HG02623 (cell line): ENCODE results near the gene VAV3.
"Not testable (repeated sequence)": the region's sequence is repeated elsewhere in the genome, so short reads cannot be mapped to it uniquely, and the experiment has no call there.

Source experiments
- ATAC-seq: cut with Tn5 transposase; IDR thresholded peaks from one replicate; pipeline ENCODE4 v1.9.1; 2021; ENCODE audit warnings: moderate library complexity; ENCODE audit not compliant: unreplicated experiment

VAV3 gene

DNA sequence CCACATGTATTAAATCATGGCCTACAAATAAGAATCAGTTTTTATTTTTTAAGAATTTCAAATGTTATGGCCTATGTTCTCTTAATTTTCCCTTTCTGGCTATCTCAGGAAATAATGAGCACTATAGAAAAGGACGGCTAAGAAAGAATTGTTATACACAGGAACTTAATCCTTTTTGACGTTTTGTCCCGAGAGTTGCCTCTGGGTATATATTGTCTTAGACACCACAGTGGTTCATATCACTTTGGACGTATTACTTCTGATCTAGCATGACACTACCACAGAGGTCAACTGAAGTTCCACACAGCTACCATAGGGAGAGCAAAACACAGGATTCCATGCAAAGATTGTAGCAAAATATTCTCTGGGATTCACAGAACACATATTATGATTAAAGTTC lies 307.6 kb downstream of the VAV3 start:
- ATAC-seq: no peak

DNA sequence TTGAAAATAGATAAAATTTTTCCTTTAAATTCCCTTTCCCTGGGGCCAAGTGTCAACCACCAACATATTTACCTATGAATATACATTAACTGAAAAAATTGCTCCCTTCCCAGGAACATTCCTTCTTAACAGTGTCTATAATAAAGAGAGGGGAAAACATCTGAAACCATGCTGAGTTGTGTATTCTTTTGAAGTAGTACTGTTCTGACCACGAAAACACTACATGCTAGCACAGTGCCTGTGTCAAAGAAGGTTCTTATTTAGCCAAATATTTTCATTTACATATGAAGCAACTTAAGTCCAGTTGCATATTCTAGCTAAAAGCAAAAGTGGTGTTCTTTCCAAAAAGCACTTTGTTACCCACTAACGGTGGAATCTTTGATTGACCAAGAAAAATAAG lies 311.2 kb downstream of the VAV3 start:
- no peak for ATAC-seq

DNA sequence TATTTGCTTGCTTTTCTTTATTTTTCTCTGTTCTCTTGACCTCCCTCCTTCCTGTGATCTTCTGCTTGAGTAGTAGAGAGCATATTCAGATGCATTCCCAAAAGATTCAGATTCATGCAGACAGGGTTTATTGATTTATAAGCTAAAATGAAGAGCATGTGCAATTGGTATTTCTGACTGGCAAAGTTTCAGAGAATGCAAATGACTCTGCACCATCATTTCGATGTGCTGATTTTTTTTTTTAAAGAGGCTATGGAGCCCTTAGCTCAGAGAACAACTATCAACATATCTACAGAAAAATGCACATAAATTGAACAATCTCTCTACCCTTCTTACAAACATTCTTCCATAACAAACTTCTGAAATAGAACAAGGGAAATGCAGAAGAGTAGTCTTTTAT lies 312.0 kb downstream of the VAV3 start:
- no peak for ATAC-seq

DNA sequence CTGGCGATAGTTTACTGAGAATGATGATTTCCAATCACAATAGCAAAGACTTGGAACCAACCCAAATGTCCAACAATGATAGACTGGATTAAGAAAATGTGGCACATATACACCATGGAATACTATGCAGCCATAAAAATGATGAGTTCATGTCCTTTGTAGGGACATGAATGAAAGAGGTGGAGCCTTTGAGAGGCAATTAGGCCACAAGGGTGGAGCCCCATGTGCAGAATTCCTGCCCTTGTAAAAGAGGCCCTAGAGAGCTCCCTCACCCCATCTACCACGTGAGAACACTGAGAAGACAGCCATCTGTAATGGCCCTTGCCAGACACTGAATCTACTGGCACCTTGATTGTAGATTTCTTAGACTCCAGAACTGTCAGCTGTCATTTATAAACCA lies 314.2 kb downstream of the VAV3 start:
- ATAC-seq: not testable (repeated sequence)

DNA sequence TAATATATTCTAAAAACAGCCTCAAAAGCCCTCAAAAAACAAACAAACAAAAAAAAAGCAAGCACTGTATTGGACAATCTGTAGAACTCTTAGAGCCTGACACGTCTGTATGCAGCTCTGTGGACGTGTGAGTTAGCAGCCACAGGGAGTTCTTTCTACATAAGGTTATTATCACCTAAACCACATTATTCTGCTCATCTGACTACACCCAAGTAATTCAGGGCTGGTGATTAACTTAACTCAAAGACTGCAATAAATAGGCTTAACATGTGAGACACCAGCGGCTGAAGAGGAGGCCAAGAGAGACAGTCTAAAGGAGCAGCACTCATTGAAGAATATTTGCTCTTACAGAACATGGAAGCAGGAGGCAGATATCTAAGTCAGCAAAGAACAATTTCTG lies 316.0 kb downstream of the VAV3 start:
- no peak for ATAC-seq

DNA sequence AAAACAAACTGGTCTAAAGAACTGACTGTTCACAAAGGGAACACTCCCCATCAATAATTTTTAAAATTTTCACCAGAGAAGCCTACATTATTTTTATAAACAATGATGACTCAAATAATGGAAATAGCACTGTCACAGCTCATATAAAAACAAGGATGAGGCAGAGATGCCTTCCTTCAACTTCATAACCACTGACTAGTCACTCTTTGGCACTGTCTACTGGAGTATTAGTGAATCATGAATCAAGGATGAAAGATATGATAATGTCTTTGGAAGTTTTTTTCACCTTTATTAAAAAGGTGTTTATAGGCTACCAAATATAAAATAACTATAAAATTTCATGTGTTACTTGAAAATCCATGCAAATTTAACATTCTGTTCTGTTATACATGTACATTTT lies 316.9 kb downstream of the VAV3 start:
- no peak for ATAC-seq

DNA sequence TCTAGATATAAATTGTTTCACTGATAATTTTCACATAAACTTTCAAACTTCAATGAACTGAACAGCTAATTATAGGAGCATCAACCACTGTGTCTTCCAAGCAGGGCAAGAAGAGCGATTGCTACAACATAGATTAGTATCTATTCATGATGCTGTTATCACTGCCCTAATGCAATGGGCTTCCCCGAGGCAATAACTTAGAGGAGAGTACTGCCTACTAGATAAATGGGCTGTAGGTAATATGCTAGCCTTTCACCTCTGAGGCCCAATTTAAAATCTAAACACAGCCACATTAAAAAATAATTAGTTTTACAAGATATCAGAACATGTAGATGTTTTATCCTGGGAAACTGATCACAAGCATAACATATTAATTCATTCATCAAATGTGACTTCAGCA lies 318.0 kb downstream of the VAV3 start:
- no peak for ATAC-seq

DNA sequence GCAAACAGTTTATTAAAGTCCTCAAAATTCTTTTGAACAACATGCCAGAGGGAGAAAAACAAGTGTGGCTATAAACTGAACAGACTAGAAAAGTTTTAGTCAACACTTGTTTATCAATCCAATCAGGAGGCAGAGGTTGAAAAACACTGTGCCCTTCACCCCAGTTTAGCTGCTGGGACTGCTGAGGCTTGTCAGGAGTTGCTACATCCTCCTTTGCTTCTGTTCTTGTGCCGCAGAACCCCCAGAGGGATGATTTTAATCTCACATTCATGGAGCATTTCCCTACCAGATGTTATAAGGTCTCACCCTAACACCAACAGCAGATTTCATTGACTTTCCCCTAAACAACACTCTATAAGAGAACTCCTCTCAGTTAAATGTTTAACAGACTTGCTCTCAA lies 321.2 kb downstream of the VAV3 start:
- ATAC-seq: no peak

DNA sequence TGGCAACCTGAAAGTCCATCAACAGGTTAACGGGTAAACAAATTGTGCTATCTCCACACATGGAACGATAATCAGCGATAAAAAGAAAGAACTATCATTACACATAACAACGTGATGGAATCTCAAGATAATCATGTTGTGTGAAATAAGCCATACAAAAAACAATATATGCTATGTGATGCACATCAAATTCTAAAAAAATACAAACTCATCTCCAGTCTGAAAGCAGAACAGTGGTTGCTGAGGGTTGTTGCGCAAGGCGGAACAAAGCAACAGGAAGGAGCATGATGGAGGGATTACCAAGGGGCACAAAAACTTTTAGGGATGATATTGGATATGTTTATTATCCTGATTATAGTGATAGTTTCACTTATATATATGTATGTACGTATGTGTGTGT lies 324.8 kb downstream of the VAV3 start:
- no peak for ATAC-seq

DNA sequence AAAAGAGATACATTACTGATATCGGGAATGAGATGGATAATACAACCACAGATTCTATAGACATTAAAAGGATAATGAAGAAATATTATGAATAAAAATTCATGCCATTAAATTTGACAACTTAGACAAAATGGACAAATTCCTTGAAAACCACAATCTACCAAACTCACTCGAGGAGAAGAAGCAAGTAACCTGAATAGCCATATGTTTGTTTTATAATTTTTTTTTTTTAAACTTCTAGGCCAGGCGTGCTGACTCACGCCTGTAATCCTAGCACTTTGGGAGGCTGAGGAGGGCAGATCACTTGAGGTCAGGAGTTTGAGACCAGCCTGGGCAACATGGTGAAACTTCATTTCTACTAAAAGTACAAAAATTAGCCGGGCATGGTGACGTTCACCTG lies 327.9 kb downstream of the VAV3 start:
- ATAC-seq: no peak

DNA sequence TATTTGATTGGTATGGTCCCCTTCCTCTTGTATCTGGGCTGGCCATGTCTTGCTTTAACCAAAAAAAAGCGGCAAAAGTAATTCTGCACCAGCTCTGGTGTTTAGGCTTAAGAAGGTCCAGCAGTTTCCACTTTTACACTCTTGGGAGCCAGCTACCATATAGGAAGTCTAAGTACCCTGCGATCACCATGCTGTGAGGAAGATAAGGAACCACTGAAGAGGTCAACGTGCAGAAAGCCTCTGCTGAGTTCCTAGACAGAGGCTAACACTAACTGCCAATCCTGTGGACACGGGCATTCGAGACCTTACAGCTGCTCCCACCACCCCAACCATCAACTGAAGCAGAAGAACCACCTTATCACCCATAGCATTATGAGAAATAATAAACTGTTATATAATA lies 331.4 kb downstream of the VAV3 start:
- no peak for ATAC-seq

DNA sequence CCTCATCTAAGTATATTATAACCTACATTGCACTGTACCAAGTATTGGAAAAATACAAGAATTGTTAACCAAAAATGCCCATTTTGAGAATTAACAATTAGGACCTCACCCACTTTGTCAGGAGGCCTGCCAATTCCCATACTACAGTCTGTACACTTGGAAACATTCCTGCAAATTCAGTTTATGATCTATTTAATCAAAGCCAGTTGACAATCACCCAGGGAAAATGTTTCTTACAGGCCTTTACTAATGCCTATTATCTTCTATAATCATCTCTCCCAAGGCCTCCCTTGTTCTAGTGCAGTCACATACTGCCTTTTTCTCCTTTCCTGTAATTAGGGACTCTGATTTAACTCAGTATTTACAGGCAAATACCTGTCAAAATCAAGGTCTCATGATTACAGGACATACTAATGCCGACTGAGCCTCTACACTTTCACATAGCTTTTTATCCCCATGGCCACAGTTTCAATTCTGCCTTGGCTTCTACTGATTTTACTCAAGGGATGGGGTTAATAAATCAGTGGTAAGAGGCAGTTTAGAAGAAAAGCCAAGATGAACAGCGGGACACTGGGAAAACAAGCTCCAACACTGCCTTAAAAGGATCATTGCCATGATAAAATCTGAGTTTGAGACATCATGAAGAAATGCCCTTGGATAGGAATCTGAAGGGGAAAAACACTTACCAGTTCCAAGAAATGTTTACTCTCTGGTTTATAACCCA lies 338.7 kb downstream of the VAV3 start:
- ATAC-seq: no peak

DNA sequence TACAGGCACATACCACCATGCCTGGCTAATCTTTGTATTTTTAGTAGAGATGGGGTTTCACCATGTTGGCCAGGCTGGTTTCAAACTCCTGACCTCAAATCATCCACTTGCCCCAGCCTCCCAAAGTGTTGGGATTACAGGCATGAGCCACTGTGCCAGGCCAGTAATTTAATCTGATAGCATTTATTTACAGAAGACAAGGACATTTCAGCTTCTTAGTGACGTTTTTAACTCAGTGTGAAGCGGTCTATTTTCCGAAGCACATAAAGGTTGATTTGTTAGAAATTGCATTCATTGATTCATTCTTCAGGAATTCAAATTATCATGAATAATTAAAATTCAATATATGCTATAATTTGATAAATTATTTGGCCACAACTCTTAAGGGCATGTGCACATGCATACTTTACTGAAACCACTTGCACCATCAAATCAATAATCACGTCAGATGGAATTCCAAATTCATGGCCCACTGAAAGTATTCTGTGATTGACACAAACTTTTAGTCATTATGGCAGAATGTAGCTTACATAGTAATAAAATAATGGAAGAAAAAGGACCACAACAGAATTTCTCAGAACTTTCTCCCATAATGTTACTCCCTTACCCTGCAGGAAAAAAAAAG lies 339.5 kb downstream of the VAV3 start:
- ATAC-seq: no peak

DNA sequence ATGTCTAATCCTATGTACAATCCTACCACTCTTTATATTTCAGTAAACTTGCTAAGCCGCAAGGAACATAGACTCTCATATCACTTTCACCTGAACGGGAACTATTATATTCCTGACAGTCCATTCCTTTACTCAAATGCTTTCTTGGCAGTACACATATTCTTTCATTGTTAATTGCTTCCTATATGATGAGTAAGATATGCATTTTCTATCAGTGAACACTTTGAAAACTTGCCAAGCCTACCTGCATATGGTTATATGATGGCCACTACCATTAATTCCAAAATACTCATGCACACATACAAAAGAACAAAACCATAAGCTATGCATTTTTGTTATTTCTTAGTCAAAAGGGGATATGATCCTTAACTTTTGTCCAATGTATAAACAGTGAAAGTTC lies 341.5 kb downstream of the VAV3 start:
- no peak for ATAC-seq

DNA sequence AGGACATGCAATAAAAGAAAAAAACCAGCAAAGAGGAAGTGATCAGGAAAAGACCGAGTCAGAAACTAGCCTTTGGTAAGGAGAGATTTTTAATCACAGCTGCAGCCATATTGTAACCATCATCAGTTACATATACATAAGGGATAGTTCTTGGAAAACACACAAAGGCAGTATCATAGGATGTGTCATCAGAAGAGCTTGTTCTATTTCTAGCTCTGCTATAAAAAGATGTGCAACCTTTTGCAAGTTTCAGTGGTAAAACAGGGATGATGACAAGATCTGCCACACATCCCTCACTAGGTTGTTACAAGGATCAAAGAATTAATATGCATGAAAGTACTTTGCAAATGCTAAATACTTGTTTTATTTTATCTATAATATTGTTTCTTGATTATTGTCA lies 342.0 kb downstream of the VAV3 start:
- ATAC-seq: no peak

DNA sequence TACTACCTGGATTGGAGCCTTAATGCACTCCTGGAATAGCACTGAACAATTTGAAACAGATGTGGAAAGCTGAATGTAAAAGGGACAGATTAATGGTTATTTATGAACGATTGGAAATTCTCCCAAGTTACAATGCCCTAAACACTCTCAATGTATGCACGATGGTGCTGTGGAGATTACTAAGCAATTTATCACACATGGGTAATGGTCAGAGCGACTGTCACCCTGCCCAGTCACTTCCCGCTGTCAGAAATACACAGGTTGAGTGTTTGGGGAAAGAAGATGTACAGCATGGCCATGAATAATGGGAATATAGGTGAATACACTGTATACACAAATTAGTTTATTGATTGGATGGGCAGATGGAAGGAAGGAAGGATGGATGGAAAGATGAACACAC lies 342.4 kb downstream of the VAV3 start:
- no peak for ATAC-seq

DNA sequence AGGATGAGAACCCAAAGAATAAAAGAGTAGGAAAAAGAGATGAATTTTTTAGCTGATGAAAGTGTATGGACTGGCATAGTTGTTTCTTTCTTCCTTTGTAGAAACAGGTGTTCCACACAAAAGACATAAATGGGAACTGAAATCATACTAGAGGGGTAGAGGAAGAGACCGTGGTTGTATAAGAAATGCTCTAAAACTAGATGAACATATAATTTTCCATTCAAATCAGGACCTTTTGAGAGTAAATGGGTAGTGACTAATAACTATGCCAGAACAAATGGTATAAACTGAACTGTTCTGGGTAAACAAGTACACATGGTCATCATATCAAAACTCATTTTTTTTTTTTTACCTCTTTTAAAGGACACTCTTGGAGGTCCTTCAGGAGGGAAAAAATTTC lies 344.2 kb downstream of the VAV3 start:
- ATAC-seq: no peak

DNA sequence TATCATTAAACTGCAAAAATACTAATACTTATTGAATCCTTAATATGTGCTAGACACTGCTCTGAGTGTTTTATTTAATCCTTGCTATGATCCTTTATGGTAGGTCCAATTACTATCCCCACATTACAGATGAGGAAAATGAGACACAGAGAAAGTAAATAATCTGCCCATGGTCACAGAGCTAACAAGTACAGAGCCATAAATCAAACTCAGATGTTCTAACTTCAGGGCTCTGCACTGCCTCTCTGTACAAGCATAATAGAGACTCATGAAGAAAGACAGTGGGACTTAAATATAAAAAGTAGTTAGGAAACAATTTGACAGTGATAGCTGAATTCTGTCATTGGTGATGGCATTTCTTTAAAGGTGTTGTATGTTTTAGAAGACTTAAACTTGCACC lies 346.4 kb downstream of the VAV3 start:
- no peak for ATAC-seq

DNA sequence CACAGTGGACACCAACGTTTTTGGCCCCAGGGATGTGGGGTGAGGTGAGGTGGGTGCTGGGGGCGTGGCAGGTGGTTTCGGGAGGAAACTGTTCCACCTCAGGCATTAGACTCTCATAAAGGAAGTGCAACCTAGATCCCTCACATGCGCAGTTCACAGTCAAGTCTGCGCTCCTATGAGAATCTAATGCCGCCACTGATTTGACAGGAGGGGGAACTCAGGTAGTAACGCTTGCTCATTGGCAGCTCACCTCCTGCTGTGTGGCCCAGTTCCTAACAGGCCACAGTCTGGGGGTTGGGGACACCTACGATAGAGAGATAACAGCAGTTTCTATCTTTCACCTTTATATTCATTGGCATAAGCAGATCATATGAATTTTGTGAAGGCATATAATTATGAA lies 347.1 kb downstream of the VAV3 start:
- ATAC-seq: no peak

DNA sequence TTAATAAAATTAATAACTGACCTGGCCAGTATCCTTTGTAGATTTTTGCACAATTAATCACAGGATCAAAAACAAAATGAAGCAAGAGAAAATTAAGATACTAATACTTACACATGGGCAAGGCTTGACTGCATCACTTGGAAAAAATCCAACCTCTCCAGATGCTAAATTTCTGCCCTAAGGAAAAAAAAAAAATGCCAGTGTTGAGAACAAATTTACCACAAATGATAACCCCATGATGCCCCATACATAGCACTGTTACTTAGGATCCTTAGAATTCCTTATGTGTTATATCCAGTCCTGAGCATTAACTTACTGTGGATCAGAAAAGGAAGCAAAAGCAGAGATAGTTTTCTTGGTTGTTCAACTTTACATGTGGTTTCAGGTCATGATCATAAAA lies 347.5 kb downstream of the VAV3 start:
- no peak for ATAC-seq

DNA sequence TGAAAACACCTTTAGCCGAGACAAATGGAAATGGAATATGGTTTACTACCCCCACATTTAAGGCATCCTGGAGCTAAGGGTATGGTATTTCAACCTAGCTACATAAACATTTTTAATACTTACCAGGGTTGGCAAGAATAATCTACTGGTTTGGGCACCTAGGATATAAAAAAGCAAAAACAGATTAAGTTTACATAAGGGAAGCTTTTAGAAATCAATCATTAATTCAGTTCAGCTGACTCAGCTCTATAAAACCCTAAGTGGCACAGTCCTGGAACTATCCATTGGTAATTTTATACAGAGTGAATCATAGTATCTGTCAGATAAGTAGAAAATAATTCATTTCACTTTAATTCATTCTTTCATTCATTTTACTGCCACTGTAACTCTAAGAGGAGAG lies 355.2 kb downstream of the VAV3 start:
- ATAC-seq: no peak

DNA sequence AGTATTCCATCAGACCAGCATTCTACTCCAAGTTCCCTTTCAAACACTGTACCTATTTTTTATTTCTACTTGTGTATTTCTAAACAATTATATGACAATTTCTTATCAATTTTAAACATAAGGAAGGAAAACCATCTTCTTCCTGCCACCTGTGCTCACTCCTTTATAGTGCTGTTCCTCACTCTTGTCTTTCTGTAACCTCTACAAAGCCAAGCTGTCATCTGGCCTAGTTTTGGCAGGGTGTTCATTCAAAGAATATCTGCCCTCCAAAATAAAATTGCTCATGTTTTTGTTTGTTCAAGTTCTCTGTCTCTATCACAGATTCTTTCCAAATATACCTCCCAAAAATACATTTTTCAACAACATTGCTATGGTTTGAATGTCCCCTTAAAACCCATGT lies 360.2 kb downstream of the VAV3 start:
- no peak for ATAC-seq

DNA sequence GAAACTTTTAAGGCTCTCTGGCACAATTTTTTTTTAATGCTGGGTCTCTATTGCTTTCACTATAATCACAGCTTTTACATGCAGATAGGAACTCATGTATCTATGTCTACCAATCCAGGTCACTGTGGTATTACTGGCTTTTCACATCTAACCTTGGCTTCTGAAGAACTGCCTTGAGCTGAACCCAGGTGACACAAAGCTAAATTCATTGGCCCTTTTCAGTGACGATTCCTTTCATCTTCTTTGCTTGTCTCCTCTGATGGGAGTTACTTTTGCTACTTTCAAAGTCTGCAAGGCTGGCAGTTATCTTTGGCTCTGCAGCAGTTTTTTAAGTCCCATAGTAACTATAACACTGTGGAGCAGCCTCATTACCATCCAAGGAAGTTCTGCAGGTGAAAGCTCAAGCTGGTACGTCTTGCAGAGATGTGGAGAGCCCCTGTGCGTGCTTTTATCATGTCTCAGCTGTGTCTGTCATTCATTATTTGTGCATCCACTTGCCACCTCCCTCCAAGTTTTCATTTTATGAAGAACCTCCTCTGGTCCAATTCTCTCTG lies 364.3 kb downstream of the VAV3 start:
- ATAC-seq: no peak
